Ishikawa (cell line): ENCODE results near the gene RGS9.

Source experiments
- CEBPB ChIP-seq: IDR thresholded peaks from 2 replicates; pipeline ENCODE4 v1.6.1; 2012
- CREB1 ChIP-seq: IDR thresholded peaks from 2 replicates; pipeline ENCODE4 v1.6.1; 2012; ENCODE audit warnings: low read depth
- EGR1 ChIP-seq: IDR thresholded peaks from 2 replicates; pipeline ENCODE4 v1.6.1; 2012
- EP300 ChIP-seq: IDR thresholded peaks from 2 replicates; pipeline ENCODE4 v1.6.1; 2012; ENCODE audit warnings: borderline replicate concordance
- FOXM1 ChIP-seq: IDR thresholded peaks from 2 replicates; pipeline ENCODE4 v1.6.1; 2012; ENCODE audit warnings: low read depth, borderline replicate concordance
- MAX ChIP-seq: IDR thresholded peaks from 2 replicates; pipeline ENCODE4 v1.6.1; 2012
- RAD21 ChIP-seq: IDR thresholded peaks from 2 replicates; pipeline ENCODE4 v1.6.1; 2012; ENCODE audit warnings: low read depth
- REST ChIP-seq: IDR thresholded peaks from 2 replicates; pipeline ENCODE4 v1.6.1; 2012; ENCODE audit warnings: low read depth, mild to moderate bottlenecking
- TAF1 ChIP-seq: IDR thresholded peaks from 2 replicates; pipeline ENCODE4 v1.6.1; 2012; ENCODE audit warnings: low read depth, mild to moderate bottlenecking
- TEAD4 ChIP-seq: IDR thresholded peaks from 2 replicates; pipeline ENCODE4 v1.6.1; 2012
- USF1 ChIP-seq: IDR thresholded peaks from 2 replicates; pipeline ENCODE4 v1.6.1; 2012
- YY1 ChIP-seq: IDR thresholded peaks from 2 replicates; pipeline ENCODE4 v1.6.1; 2012; ENCODE audit warnings: low read depth
- ZBTB7A ChIP-seq: IDR thresholded peaks from 2 replicates; pipeline ENCODE4 v1.6.1; 2012; ENCODE audit warnings: low read depth

GRCh38 chr17:65182233-65182632, 45.1 kb downstream of the RGS9 start:
- TF ChIP-seq ZBTB7A (no peak), TAF1 (no peak), MAX (no peak), EGR1 (no peak), CEBPB (no peak), YY1 (no peak), EP300 (no peak), REST (no peak), USF1 (no peak), RAD21 (no peak), FOXM1 (no peak), TEAD4 (no peak), CREB1 (no peak)
